SK-N-SH treated with all-trans-retinoic acid at 6 μM for 48 hours (cell line): ENCODE data around the gene TREH.

Experiments
- ATAC-seq: fragments of 200-7000 bp; cut with Tn5 transposase; 3 replicates; pipeline ENCODE4 v1.9.1; 2020; ENCODE audit warnings: mild to moderate bottlenecking, moderate library complexity
- BACH2 ChIP-seq: fragments of 250-450 bp; sonication (Bioruptor Pico); IDR thresholded peaks from 2 replicates; pipeline ENCODE4 v1.9.0; 2021; ENCODE audit warnings: mild to moderate bottlenecking, borderline replicate concordance
- CSDC2 ChIP-seq: fragments of 250-450 bp; sonication (Bioruptor Pico); IDR thresholded peaks from 2 replicates; pipeline ENCODE4 v1.5.0; 2020; ENCODE audit warnings: mild to moderate bottlenecking, moderate library complexity
- CSRNP3 ChIP-seq: fragments of 250-450 bp; sonication (Bioruptor Pico); IDR thresholded peaks from 2 replicates; pipeline ENCODE4 v1.5.1; 2021; ENCODE audit warnings: mild to moderate bottlenecking, moderate library complexity
- ESRRG ChIP-seq: fragments of 250-450 bp; sonication (Bioruptor Pico); IDR thresholded peaks from 2 replicates; pipeline ENCODE4 v1.6.1; 2021; ENCODE audit warnings: mild to moderate bottlenecking
- ISL1 ChIP-seq: fragments of 250-450 bp; sonication (Bioruptor Pico); IDR thresholded peaks from 2 replicates; pipeline ENCODE4 v2.1.2; 2022; ENCODE audit warnings: mild to moderate bottlenecking, moderate library complexity
- OSR1 ChIP-seq: fragments of 250-450 bp; sonication (Bioruptor Pico); IDR thresholded peaks from 2 replicates; pipeline ENCODE4 v1.8.0; 2022; ENCODE audit warnings: moderate library complexity, mild to moderate bottlenecking, inconsistent platforms
- PATZ1 ChIP-seq: fragments of 250-450 bp; sonication (Bioruptor Pico); IDR thresholded peaks from 2 replicates; pipeline ENCODE4 v1.8.0; 2020; ENCODE audit warnings: mild to moderate bottlenecking, moderate library complexity, borderline replicate concordance
- POU6F1 ChIP-seq: fragments of 250-450 bp; sonication (Bioruptor Pico); IDR thresholded peaks from 2 replicates; pipeline ENCODE4 v1.8.0; 2021; ENCODE audit warnings: low read depth, mild to moderate bottlenecking, moderate library complexity, borderline replicate concordance
- PPARA ChIP-seq: fragments of 250-450 bp; sonication (Bioruptor Pico); IDR thresholded peaks from 2 replicates; pipeline ENCODE4 v1.5.0; 2020; ENCODE audit warnings: mild to moderate bottlenecking, borderline replicate concordance
- RARB ChIP-seq: fragments of 250-450 bp; sonication (Bioruptor Pico); IDR thresholded peaks from 2 replicates; pipeline ENCODE4 v1.8.0; 2021; ENCODE audit warnings: mild to moderate bottlenecking, moderate library complexity
- TCF4 ChIP-seq: fragments of 250-450 bp; sonication (Bioruptor Pico); IDR thresholded peaks from 2 replicates; pipeline ENCODE4 v1.8.0; 2021; ENCODE audit warnings: mild to moderate bottlenecking, moderate library complexity, borderline replicate concordance
- ZC3H10 ChIP-seq: fragments of 250-450 bp; sonication (Bioruptor Pico); IDR thresholded peaks from 2 replicates; pipeline ENCODE4 v1.5.1; 2021; ENCODE audit warnings: mild to moderate bottlenecking, moderate library complexity
- ZFP3 ChIP-seq: fragments of 250-450 bp; sonication (Bioruptor Pico); IDR thresholded peaks from 2 replicates; pipeline ENCODE4 v1.5.0; 2020; ENCODE audit warnings: mild to moderate bottlenecking, moderate library complexity
- ZFP30 ChIP-seq: fragments of 450-650 bp; formaldehyde crosslinking; IDR thresholded peaks from 2 replicates; pipeline ENCODE4 v1.5.0; 2022; ENCODE audit warnings: mild to moderate bottlenecking, moderate library complexity
- ZNF8 ChIP-seq: fragments of 450-650 bp; formaldehyde crosslinking; IDR thresholded peaks from 2 replicates; pipeline ENCODE4 v1.5.0; 2020; ENCODE audit warnings: mild to moderate bottlenecking, moderate library complexity

TREH gene

GRCh38 chr11:118644496-118644895 lies 35.0 kb downstream of the TREH start (continued):
- TF ChIP-seq CSRNP3: no peak
- TF ChIP-seq ZFP3 (CRISPR knock-in tag): no peak
- no peak for TF ChIP-seq PATZ1 (CRISPR knock-in tag)
- TF ChIP-seq ISL1: no peak
- TF ChIP-seq, all 23 proteins: peak for 0

GRCh38 chr11:118643995-118644345 lies 35.5 kb downstream of the TREH start:
- no peak for TF ChIP-seq BACH2 (CRISPR knock-in tag)
- no peak for TF ChIP-seq CSRNP3
- no peak for TF ChIP-seq RARB (CRISPR knock-in tag)
- TF ChIP-seq POU6F1 (CRISPR knock-in tag): no peak
- no peak for TF ChIP-seq ZFP30 (CRISPR knock-in tag)
- no peak for ATAC-seq

GRCh38 chr11:118643142-118643994 lies 36.1 kb downstream of the TREH start:
- ATAC-seq: no peak

More at GRCh38 chr11:118643142-118643994, 36.1 kb downstream of the TREH start:
- no peak for TF ChIP-seq PPARA (CRISPR knock-in tag)
- no peak for TF ChIP-seq TCF4 (CRISPR knock-in tag)
- TF ChIP-seq CSRNP3: no peak
- TF ChIP-seq BACH2 (CRISPR knock-in tag): no peak
- no peak for TF ChIP-seq ESRRG (CRISPR knock-in tag)
- no peak for TF ChIP-seq ISL1
- no peak for TF ChIP-seq ZFP30 (CRISPR knock-in tag)
- no peak for TF ChIP-seq ZC3H10 (CRISPR knock-in tag)
- TF ChIP-seq OSR1: no peak
- TF ChIP-seq CSDC2: no peak
- no peak for TF ChIP-seq ZFP3 (CRISPR knock-in tag)
- no peak for TF ChIP-seq POU6F1 (CRISPR knock-in tag)
- no peak for TF ChIP-seq ZNF8 (CRISPR knock-in tag)
